Endothelial cell of umbilical vein (primary cell): Measurements from ENCODE around the gene TMEM130. TPM values are rescaled to one million over a fixed set of nuclear protein-coding genes. Genes with fewer than 3 reads are reported as not detected.

Experiments used
- BruUV-seq: library from RNA; stranded (reverse); fragments of 400-500 nt; replicated peaks from 2 replicates; lab custom pipeline; 2021; lab: Mats Ljungman, UMichigan
- CTCF ChIA-PET: fragments of 300-600, 350-600 bp; sonication (Branson Sonifier 250); formaldehyde crosslinking; loops from one replicate; lab custom pipeline; 2021; ENCODE audit warnings: antibody characterized with exemption, inconsistent platforms; lab: Charles Lee
- POLR2A ChIA-PET: fragments of 300-600, 350-600 bp; sonication (Branson Sonifier 250); formaldehyde crosslinking; loops from one replicate; lab custom pipeline; 2021; ENCODE audit warnings: antibody characterized with exemption, inconsistent platforms; lab: Charles Lee
- DNase-seq: peaks from one replicate; pipeline ENCODE4 v3.0.0-alpha.2; 2011; ENCODE audit warnings: low read depth, low spot score
- FAIRE-seq: peaks from 2 replicates; lab custom pipeline; 2011; peaks lifted over from hg19 to GRCh38; lab: Jason Lieb, UNC
- H2AFZ ChIP-seq: 2 replicates; pipeline ENCODE4 v1.6.0; 2012; ENCODE audit warnings: low read depth, low read length, control low read depth, inconsistent platforms
- H3K27ac ChIP-seq: 2 replicates; pipeline ENCODE4 v1.5.1; 2011; ENCODE audit warnings: low read depth, mild to moderate bottlenecking, control low read depth, low read length, moderate library complexity; ENCODE audit not compliant: insufficient read depth
- H3K27me3 ChIP-seq, 2 experiments: 2 replicates each; pipeline versions ENCODE4 v1.6.0 to v1.6.1; 2011; ENCODE audit warnings: low read length in 2 of 2, mixed read lengths in 1 of 2; ENCODE audit not compliant: control insufficient read depth in 2 of 2, insufficient read depth in 2 of 2
- H3K36me3 ChIP-seq, 2 experiments: 2 replicates in 1 of 2; 3 replicates in 1 of 2; pipeline ENCODE4 v1.5.1; 2011; ENCODE audit warnings: low read length in 2 of 2, mild to moderate bottlenecking in 1 of 2, moderate library complexity in 1 of 2; ENCODE audit not compliant: control insufficient read depth in 2 of 2, insufficient read depth in 2 of 2; ENCODE audit errors: extremely low read depth in 1 of 2
- H3K4me1 ChIP-seq: 3 replicates; pipeline ENCODE4 v1.5.1; 2011; ENCODE audit warnings: mild to moderate bottlenecking, low read length; ENCODE audit not compliant: control insufficient read depth, insufficient read depth; ENCODE audit errors: extremely low read depth
- H3K4me2 ChIP-seq: 2 replicates; pipeline ENCODE4 v1.6.1; 2011; ENCODE audit warnings: low read length, control low read depth, mixed read lengths; ENCODE audit not compliant: insufficient read depth
- H3K4me3 ChIP-seq, 3 experiments: fragments of 200-600 bp in 1 of 3; sonication (generic), shearing (Covaris generic) in 1 of 3; replicated peaks in 1 of 3; 2 replicates each; pipeline ENCODE4 v1.5.1; 2011 to 2016; ENCODE audit warnings: control low read depth in 3 of 3, low read length in 3 of 3, mild to moderate bottlenecking in 2 of 3, inconsistent platforms in 1 of 3, low read depth in 1 of 3, moderate library complexity in 1 of 3; ENCODE audit not compliant: insufficient read depth in 1 of 3
- H3K79me2 ChIP-seq: 2 replicates; pipeline ENCODE4 v1.6.0; 2012; ENCODE audit warnings: low read length, inconsistent platforms; ENCODE audit not compliant: control insufficient read depth, insufficient read depth
- H3K9ac ChIP-seq: replicated peaks from 2 replicates; pipeline ENCODE3; 2011; ENCODE audit warnings: low read length, control low read depth; ENCODE audit not compliant: insufficient read depth; ENCODE audit errors: extremely low read depth
- H3K9me1 ChIP-seq: replicated peaks from 3 replicates; pipeline ENCODE4 v1.6.0; 2011; ENCODE audit warnings: mild to moderate bottlenecking, low read length; ENCODE audit not compliant: control insufficient read depth, insufficient read depth; ENCODE audit errors: extremely low read depth
- H3K9me3 ChIP-seq: replicated peaks from 2 replicates; pipeline ENCODE4 v1.5.1; 2012; ENCODE audit warnings: low read length, inconsistent platforms; ENCODE audit not compliant: control insufficient read depth, insufficient read depth
- H4K20me1 ChIP-seq: replicated peaks from 2 replicates; pipeline ENCODE3; 2011; ENCODE audit warnings: mild to moderate bottlenecking, low read length; ENCODE audit not compliant: control insufficient read depth, insufficient read depth; ENCODE audit errors: extremely low read depth
- EZH2 ChIP-seq: IDR thresholded peaks from 2 replicates; pipeline ENCODE4 v1.6.1; 2012; ENCODE audit warnings: borderline replicate concordance, low read depth, mild to moderate bottlenecking, moderate library complexity, low read length, inconsistent platforms; ENCODE audit not compliant: severe bottlenecking
- FOS ChIP-seq: IDR thresholded peaks from 2 replicates; pipeline ENCODE4 v1.6.1; 2011; ENCODE audit warnings: mild to moderate bottlenecking, low read length, moderate library complexity, borderline replicate concordance; ENCODE audit not compliant: insufficient read depth
- GATA2 ChIP-seq: IDR thresholded peaks from 2 replicates; pipeline ENCODE4 v1.7.0; 2011; ENCODE audit warnings: low read depth, mild to moderate bottlenecking, moderate library complexity, mixed read lengths, low read length; ENCODE audit not compliant: insufficient read length, insufficient read depth
- JUN ChIP-seq: IDR thresholded peaks from 2 replicates; pipeline ENCODE4 v1.6.1; 2011; ENCODE audit warnings: borderline replicate concordance, low read depth; ENCODE audit not compliant: insufficient read length, insufficient read depth
- MYC ChIP-seq: IDR thresholded peaks from one replicate; pipeline ENCODE4 v1.6.1; 2011; ENCODE audit warnings: mild to moderate bottlenecking, low read depth, low read length
- POLR2A ChIP-seq: IDR thresholded peaks from 2 replicates; pipeline ENCODE4 v1.6.1; 2012; ENCODE audit warnings: low read depth, mild to moderate bottlenecking, control low read depth, low read length
- POLR2AphosphoS5 ChIP-seq: IDR thresholded peaks from 2 replicates; pipeline ENCODE4 v1.6.1; 2012; ENCODE audit warnings: low read depth, mild to moderate bottlenecking, control low read depth, low read length, moderate library complexity; ENCODE audit not compliant: insufficient read depth
- dilution Hi-C: fragments of 300-500 bp; cut with MboI; formaldehyde crosslinking; loops from one replicate; pipeline ENCODE4 v1.15.0; 2019; ENCODE audit warnings: low sequenced_read_pairs; ENCODE audit not compliant: extremely low pct_ligation_motif_present
- intact Hi-C: fragments of 100-400 bp; cut with micrococcal nuclease; formaldehyde crosslinking; loops from one replicate; pipeline ENCODE4 v1.10.0; 2022
- polyA plus RNA-seq, 4 experiments: library from polyadenylated mRNA; depleted of rRNA in 3 of 4; stranded (reverse) in 3 of 4; unstranded in 1 of 4; fragments of >200 nt; gene quantifications; 2 replicates each; pipeline versions ENCODE4 v1.2.1 to v1.2.3, GENCODE V29; 2011 to 2012; ENCODE audit warnings: missing spikeins in 1 of 4
- total RNA-seq: library from RNA; stranded (reverse); gene quantifications from 2 replicates; pipeline ENCODE4 v1.2.3, GENCODE V29; 2021
- TF ChIP-seq, protein P1 (sequence below): IDR thresholded peaks from 2 replicates; pipeline ENCODE4 v1.6.1; 2011; ENCODE audit not compliant: insufficient read depth, insufficient read length
- TF ChIP-seq, protein P2 (sequence below), 2 donors: IDR thresholded peaks; 1 replicate in 1 of 2; 2 replicates in 1 of 2; pipeline ENCODE4 v1.5.1; 2011; ENCODE audit warnings: low read length in 2 of 2, mild to moderate bottlenecking in 2 of 2, moderate library complexity in 2 of 2, control low read depth in 1 of 2, inconsistent platforms in 1 of 2, low read depth in 1 of 2; ENCODE audit not compliant: insufficient read depth in 1 of 2; ENCODE audit errors: extremely low read depth in 1 of 2

Gene TMEM130
- total and polyA plus RNA-seq, 2 donors (not counting 3 experiments of a cell fraction or from before 2014, with no cell fraction given) = not detected

DNA sequence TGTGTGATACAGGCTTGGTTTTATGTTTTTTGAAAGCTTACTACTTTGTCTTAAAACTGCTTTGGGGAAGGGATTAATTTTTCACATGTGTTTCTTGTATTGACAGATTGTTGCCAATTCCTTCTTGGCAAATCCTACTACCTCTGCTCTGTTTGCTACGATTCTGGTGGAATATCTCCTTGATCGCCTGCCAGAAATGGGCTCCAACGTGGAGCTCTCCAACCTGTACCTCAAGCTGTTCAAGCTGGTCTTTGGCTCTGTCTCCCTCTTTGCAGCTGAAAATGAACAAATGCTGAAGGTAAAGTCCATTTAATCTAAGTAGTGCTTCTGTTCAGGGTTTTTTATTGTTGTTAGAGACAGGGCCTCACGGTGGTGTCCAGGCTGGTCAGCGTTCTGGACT is 42.1 kb upstream of the TMEM130 start:
- BruUV-seq = no TSS peak
- H3K9me1 ChIP-seq = no peaks in the 10 kb centered on the region
- no peak overlapping the region for H3K27ac ChIP-seq
- H3K4me2 ChIP-seq = no peak overlapping the region
- no peaks in the 10 kb centered on the region for H3K4me1 ChIP-seq
- no peak overlapping the region for H3K9ac ChIP-seq
- peaks cover 20 to 43% of the 10 kb centered on the region in 2 experiments for H3K36me3 ChIP-seq
- TF ChIP-seq, protein P1, sequence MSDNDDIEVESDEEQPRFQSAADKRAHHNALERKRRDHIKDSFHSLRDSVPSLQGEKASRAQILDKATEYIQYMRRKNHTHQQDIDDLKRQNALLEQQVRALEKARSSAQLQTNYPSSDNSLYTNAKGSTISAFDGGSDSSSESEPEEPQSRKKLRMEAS = no peak
- TF ChIP-seq POLR2A = no peak
- TF ChIP-seq GATA2 = no peak
- no peak for TF ChIP-seq EZH2
- TF ChIP-seq, protein P2, sequence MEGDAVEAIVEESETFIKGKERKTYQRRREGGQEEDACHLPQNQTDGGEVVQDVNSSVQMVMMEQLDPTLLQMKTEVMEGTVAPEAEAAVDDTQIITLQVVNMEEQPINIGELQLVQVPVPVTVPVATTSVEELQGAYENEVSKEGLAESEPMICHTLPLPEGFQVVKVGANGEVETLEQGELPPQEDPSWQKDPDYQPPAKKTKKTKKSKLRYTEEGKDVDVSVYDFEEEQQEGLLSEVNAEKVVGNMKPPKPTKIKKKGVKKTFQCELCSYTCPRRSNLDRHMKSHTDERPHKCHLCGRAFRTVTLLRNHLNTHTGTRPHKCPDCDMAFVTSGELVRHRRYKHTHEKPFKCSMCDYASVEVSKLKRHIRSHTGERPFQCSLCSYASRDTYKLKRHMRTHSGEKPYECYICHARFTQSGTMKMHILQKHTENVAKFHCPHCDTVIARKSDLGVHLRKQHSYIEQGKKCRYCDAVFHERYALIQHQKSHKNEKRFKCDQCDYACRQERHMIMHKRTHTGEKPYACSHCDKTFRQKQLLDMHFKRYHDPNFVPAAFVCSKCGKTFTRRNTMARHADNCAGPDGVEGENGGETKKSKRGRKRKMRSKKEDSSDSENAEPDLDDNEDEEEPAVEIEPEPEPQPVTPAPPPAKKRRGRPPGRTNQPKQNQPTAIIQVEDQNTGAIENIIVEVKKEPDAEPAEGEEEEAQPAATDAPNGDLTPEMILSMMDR (IDR thresholded peaks at IDR 0.05; ENCODE audit: extremely low read depth in 1 of 2, insufficient read depth in 1 of 2, low read depth in 1 of 2, low read length in 2 of 2) = no peak
- no peak for TF ChIP-seq POLR2AphosphoS5
- no peak for TF ChIP-seq FOS
- TF ChIP-seq JUN = no peak
- TF ChIP-seq MYC = no peak
- dilution Hi-C loops = no loop called here
- intact Hi-C loops = no loop called here
- no peaks in the 10 kb centered on the region for H4K20me1 ChIP-seq
- POLR2A ChIA-PET = no interaction called here
- no peaks in the 10 kb centered on the region for H3K79me2 ChIP-seq
- FAIRE-seq (no peak), DNase-seq (no peak)
- CTCF ChIA-PET = no interaction called here
- no peak overlapping the region for H2AFZ ChIP-seq
- no peaks in the 10 kb centered on the region for H3K9me3 ChIP-seq
- no peak overlapping the region for H3K4me3 ChIP-seq
- H3K27me3 ChIP-seq = no peaks in the 10 kb centered on the region
